ENCODE data around the gene HSD17B14.
"Not testable (repeated sequence)": the region's sequence is repeated elsewhere in the genome, so short reads cannot be mapped to it uniquely, and the experiment has no call there.

Gene HSD17B14

DNA sequence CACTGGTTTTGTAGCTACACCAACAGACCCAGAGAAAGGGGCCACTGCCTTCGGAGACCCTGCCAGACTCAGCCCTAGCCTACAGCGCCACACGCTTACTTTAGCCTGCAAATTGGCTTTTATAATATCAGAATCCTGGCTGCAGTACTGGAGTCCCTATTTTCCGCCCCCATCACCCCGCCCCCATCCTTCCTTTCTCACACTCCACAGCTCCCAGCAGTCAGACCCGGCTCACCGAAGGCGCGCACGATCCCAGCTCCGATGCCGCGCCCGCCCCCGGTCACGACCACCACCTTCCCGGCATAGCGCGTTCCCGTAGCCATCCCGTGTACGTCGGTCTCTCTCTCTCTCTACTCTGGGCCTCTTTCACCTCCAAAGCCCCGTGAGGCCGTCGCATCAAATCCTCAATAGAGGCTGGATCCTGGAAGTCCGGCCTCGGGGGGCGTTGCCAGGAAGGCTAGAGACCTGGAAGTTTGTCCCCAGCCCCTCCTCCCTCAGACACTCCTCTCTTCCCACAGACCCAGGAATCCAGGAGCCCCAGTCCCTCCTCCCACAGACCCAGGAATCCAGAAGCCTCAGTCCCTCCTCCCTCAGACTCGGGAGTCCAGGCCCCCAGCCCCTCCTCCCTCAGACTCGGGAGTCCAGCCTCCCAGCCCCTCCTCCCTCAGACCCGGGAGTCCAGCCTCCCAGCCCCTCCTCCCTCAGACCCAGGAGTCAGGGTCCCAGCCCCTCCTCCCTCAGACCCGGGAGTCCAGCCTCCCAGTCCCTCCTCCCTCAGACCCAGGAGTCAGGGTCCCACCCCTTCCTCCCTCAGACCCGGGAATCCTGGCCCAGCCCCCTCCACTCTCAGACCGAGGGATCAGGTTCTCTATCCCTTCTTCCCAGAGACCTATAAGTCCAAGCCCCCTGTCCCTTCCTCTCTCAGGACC lies at the start of gene HSD17B14:
Gene HSD17B14 (minus strand): TSS at position 403 of the 929 bp plus-strand sequence. CDS start 80 bp downstream, at position 323.
- DNase-seq: no peak

DNA sequence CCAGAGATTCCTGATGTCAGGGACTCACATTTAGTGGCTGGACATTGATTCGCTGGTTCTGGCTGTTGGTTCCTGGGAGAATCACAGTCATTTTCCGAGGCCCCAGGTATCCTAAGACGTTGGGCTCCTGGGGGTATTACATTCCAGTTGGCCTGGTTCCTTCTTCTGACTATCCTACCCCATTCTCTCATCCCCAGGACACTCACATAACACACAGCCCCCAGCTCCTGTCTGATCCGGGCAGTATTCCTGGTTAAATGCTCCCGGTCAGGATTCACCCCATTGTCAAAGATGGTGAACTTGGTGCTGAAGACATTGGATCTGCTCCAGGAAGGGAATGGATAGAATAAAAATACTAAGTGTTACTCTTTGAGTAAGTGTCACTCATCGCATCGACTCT lies 47.4 kb upstream of the HSD17B14 start:
- no peak for DNase-seq

DNA sequence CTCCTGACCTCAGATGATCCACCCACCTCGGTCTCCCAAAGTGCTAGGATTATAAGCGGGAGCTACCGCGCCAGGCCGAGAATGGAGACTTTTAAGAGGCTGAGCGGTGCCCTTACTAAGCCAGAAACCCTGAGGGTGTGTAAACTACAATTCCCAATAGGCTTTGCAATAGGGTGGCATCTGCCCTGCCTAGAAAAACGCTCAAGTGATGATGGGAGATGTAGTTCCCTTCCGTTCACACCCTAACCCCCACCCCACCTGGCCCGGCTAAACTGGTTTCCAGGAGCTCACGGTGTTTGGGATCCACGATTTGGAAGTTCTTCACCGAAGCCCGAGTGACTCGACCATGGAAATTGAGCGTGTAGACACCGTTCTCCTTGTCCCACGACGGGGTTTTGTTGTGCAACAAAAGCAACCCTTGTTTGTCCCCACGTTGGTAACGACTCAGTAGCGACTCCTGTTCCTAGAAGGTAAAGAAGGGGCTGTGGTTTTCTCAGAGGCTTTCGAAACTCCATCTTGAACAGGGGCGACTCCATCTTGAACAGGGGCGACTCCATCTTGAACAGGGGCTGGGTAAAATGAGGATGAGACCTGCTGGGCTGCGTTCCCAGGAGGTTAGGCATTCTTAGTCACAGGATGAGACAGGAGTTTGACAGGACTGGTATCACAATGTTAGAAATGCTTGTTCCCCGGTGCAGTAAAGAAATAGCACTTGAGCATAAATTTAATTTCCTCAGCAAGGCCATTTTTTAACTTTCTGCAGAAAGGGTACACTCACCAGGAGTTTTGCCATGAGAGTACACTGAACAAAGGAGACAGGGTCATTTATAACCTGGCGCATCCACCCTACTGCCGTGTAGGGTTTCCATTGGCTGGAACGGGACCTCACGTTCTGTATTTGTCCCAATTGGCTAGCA lies 45.7 kb upstream of the HSD17B14 start:
- no peak for DNase-seq

DNA sequence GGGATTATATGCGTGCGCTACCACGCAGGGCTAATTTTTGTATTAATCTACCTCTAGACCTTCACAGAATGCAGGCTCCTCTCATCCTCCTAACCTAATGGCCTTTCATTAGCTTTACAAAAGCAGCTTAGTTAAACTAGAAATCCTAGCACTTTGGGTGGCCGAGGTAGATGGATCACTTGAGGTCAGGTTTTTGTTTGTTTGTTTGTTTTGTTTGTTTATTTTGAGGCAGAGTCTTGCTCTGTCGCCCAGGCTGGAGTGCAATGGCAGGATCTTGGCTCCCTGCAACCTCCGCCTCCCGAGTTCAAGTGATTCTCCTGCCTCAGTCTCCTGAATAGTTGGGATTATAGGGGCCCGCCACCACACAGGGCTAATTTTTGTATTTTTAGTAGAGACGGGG lies 43.4 kb upstream of the HSD17B14 start:
- not testable (repeated sequence) for DNase-seq

DNA sequence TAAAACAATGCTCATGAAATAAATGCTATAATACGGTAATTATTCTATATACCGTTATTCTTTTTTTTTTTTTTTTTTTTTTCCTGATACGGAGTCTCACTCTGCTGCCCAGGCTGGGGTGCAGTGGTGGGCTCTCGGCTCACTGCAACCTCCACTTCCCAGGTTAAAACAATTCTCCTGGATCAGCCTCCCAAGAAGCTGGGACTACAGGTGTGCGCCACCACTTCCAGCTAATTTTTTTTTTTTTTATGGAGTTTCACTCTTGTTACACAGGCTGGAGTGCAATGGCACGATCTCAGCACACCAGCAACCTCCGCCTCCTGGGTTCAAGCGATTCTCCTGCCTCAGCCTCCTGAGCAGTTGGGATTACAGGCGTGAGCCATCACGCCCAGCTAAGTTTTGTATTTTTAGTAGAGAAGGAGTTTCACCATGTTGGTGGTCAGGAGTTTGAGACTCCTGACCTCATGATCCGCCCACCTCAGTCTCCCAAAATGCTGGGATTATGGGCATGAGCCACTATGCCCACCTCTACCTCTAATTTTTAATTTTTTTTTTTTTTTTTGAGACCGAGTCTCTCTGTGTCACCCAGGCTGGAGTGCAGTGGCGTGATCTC lies 42.8 kb upstream of the HSD17B14 start:
- DNase-seq: no peak

DNA sequence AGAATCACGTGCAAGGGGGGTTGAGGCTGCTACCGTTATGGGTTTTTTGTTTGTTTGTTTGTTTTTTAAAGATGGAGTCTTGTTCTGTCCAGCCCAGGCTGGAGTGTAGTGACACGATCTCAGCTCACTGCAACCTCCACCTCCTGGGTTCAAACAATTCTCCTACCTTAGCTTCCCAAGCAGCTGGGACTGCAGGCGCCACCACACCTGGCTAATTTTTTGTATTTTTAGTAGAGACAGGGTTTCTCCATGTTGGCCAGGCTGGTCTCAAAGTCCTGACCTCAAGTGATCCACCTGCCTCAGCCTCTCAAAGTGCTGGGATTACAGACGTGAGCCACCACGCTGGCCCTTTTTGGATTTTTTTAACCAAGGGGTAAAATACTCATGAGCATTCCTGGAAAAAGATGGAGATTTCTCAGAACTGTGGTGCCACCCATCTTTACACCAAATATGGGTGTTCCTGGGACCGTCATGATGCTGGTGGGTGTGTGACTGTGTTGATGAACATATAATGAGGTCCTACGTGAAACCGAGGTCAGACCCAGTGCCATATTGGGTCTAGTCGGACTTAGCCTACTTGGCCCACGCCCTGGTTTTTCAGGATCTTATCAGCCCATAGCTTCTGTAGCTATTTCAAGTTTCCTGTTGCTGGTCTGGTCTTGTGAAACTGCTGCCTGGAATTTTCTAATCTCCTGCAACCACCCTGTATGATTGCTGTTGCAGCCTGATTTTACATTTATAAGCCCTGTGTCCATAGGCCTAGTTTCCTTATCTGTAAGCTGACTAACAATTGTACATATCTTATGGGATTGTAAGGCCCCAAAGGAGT lies 42.1 kb upstream of the HSD17B14 start:
- DNase-seq: no peak

DNA sequence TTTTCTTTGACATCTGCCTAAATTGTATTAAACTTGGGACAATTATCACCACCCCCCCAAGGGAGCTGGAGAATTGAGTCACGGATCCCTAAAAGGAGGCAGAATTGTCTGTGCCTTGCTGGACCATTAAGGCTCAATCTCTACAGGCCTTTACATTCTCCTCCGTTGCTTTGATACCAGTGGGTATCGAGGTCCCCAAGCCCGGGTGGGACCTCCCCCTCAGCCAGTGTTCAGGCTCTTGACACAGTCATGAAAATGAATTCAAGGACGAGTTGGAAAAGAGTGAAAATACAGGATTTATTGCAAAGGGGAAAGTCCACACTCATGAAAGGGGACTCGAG lies 41.5 kb upstream of the HSD17B14 start:
- no peak for DNase-seq

DNA sequence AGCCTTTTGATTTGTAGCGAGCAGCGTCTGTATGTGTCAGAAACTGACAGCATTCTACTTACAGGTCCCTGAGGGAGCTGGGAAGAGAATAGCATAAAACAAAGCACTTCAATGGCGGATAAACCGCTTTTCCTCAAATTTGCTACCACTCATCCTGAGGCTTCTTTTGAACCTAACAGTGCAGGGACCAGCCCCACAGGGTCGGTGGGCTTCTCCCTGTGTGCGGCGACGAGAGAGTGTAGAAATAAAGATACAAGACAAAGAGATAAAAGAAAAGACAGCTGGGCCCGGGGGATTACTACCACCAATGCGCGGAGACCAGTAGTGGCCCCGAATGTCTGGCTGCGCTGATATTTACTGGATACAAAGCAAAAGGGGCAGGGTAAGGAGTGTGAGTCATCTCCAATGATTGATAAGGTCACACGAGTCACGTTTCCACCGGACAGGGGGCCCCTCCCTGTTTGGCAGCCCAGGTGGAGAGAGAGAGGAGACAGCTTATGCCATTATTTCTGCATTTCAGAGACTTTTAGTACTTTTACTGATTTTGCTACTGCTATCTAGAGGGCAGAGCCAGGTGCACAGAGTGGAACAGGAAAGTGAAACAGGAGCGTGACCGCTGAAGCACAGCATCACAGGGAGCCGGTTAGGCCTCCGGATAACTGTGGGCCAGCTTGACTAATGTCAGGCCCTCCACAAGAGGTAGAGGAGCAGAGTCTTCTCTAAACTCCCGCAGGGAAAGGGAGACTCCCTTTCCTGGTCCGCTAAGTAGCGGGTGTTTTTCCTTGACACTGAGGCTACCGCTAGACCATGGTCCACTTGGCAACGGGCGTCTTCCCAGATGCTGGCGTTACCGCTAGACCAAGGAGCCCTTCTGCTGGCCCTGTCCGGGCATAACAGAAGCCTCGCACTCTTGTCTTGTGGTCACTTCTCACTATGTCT lies 40.0 kb upstream of the HSD17B14 start:
- DNase-seq: not testable (repeated sequence)

DNA sequence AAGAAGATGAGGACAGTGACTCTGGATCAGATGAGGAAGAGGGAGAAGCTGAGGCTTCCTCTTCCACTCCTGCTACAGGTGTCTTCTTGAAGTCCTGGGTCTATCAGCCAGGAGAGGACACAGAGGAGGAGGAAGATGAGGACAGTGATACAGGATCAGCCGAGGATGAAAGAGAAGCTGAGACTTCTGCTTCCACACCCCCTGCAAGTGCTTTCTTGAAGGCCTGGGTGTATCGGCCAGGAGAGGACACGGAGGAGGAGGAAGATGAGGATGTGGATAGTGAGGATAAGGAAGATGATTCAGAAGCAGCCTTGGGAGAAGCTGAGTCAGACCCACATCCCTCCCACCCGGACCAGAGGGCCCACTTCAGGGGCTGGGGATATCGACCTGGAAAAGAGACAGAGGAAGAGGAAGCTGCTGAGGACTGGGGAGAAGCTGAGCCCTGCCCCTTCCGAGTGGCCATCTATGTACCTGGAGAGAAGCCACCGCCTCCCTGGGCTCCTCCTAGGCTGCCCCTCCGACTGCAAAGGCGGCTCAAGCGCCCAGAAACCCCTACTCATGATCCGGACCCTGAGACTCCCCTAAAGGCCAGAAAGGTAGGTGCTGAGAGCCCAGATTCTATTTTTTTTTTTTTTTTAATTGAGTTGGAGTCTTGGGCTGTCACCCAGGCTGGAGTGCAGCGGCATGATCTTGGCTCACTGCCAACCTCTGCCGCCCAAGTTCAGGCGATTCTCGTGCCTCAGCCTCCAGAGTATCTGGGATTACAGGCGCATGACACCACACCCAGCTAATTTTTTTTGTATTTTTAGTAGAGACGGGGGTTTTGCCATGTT lies 38.2 kb upstream of the HSD17B14 start:
- DNase-seq: no peak

DNA sequence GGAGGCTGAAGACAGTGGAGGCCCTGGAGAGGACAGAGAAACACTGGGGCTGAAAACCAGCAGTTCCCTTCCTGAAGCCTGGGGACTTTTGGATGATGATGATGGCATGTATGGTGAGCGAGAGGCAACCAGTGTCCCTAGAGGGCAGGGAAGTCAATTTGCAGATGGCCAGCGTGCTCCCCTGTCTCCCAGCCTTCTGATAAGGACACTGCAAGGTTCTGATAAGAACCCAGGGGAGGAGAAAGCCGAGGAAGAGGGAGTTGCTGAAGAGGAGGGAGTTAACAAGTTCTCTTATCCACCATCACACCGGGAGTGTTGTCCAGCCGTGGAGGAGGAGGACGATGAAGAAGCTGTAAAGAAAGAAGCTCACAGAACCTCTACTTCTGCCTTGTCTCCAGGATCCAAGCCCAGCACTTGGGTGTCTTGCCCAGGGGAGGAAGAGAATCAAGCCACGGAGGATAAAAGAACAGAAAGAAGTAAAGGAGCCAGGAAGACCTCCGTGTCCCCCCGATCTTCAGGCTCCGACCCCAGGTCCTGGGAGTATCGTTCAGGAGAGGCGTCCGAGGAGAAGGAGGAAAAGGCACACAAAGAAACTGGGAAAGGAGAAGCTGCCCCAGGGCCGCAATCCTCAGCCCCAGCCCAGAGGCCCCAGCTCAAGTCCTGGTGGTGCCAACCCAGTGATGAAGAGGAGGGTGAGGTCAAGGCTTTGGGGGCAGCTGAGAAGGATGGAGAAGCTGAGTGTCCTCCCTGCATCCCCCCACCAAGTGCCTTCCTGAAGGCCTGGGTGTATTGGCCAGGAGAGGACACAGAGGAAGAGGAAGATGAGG lies 37.4 kb upstream of the HSD17B14 start:
- DNase-seq: no peak

DNA sequence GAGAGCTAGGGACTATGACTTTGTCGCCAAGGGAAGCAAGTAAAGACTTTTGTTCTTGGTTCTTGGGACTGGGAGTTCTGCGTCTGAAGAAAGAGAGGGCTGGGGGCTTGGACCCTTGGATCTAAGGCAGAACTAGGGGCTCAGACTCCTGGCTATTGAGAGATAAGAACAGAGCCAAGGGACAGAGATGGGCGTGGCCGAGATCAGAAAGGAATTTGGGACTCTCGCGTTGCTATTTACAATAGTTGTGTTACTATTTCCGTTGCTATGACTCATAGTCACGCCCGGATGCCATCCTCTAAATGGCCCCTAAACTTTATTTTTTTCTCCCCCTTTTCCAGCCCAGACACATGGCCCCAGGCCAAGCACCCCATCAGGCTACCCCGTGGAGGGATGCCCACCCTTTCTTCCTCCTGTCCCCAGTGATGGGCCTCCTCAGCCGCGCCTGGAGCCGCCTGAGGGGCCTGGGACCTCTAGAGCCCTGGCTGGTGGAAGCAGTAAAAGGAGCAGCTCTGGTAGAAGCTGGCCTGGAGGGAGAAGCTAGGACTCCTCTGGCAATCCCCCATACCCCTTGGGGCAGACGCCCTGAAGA lies 36.7 kb upstream of the HSD17B14 start:
- DNase-seq: peak; percentile 42

DNA sequence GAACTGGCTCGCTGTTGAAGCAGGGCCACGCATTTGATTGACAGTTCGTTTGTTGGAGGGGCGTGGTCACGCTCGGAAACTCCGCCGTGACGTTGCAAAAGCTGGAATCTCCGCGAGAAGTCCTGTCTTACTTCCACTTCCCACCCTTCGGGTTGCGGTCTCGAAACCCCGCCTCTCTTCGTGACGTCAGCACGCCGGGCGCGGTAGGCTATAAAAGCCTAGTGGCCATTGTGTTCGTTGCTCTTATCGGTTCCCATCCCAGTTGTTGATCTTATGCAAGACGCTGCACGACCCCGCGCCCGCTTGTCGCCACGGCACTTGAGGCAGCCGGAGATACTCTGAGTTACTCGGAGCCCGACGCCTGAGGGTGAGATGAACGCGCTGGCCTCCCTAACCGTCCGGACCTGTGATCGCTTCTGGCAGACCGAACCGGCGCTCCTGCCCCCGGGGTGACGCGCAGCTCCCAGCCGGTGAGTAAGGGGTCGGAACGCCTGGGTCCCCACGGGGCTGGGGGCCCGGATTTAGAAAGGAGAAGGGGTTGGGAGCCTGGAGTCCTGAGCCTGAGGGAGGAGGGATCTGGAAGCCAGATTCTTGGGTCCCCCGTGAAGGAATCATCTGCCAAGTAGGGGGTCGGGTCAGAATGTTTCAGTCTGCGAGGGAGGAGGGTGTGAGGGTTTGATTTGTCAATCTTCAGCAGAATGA lies 36.0 kb upstream of the HSD17B14 start, which contains the start of gene PPP1R15A:
Gene PPP1R15A (plus strand): TSS at position 240 of the 702 bp plus-strand sequence. CDS start 813 bp downstream, outside the sequence.
- DNase-seq: peak; percentile 97

DNA sequence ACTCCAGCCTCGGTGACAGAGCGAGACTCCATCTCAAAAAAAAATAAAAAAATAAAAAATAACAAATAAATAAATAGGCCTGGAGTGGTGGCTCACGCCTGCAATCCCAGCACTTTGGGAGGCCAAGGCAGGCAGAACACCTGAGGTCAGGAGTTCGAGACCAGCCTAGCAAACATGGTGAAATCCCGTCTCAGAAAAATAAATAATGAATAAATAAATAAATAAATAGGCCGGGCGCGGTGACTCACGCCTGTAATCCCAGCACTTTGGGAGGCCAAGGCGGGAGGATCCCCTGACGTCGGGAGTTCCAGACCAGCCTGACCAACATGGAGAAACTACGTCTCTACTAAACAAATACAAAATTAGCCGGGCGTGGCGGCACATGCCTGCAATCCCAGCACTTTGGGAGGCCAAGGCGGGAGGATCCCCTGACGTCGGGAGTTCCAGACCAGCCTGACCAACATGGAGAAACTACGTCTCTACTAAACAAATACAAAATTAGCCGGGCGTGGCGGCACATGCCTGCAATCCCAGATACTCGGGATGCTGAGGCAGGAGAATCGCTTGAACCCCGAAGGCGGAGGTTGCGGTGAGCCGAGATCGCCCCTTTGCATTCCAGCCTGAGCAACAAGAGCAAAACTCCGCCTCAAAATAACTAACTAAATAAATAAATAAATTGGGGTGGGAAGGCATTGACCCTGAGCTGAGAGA lies 35.3 kb upstream of the HSD17B14 start:
- DNase-seq: not testable (repeated sequence)

DNA sequence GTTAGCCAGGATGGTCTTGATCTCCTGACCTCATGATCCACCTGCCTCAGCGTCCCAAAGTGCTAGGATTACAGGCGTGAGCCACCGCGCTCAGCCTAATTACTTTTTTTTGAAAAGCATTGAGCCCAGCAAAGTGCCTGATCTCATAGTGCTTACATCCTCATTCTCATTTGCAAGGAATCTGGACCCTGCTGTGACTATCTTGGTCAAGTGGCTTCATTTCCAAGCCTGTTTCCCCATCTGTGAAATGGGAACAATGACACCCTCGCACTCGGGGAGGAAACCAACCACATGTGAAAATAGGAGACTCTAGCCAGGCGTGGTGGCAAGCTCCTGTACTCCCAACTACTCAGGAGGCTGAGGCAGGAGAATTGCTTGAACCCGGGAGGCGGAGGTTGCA lies 33.8 kb upstream of the HSD17B14 start:
- DNase-seq: no peak

DNA sequence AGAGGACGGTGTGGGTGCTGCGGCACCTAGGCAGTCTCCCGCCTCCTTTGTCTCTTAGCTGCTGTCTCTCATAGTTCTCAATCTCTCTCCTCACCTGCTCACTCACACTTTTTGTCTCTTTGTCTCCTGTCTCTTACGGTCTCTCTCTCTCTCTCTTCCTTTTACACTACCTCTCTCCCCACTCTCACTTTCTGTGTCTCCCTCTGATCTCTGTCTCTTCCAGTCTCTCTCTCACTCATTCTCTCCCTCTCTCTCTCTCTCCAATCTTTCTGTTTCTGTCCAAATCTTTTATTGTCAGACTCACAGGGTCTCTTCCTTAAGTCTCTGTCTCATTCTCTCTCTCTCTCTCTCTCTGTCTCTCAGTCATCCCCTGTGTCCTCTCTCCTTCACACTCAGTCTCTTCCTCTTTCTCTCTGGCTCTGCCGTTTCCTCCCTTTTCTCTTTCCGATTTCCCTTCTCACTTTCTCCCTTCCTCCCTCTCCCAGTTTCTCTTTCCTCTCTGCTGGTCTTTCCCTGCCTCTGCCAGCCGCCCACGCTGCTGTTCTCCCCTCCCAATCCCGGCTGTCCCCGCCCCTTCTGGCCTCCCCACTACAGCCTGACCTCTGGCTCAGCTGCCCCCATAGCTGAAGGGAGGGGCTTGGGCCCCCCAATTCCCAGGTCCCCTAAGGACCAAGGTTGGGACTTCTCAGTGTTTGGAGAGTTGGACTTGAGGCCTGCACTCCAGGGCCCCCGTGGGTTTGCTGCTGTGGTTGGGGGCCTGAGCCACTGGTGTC lies 32.0 kb upstream of the HSD17B14 start, which contains the start of gene PLEKHA4:
Gene PLEKHA4 (minus strand): TSS at position 504 of the 773 bp plus-strand sequence. CDS start 997 bp downstream, outside the sequence.
- DNase-seq: no peak

DNA sequence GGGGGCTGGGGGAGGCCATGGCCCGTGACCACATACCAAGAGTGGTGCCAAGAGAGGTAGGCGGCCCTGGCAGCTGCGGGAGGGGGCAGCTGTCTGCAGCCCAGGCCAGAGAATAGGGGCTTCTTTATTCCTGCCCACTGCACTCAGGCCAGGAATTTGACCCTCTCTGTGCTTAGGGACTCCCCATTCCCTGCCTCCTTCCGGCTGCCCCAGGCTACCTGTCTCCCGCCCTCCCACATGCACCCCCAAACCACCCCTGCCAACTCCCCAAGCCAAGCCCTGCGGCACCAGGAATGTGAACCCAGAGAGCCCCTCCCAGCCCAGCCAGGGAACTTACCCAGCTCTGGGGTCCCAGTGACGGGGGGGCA lies 31.4 kb upstream of the HSD17B14 start:
- DNase-seq: no peak
